Measurements from ENCODE around the gene POLH. TPM values are rescaled to one million over a fixed set of nuclear protein-coding genes. Genes with fewer than 3 reads are reported as not detected.
A peak's percentile ranks its signal among the peaks of the same experiment; 100 is the strongest.
"Not testable (repeated sequence)": the region's sequence is repeated elsewhere in the genome, so short reads cannot be mapped to it uniquely, and the experiment has no call there.

POLH gene
- total RNA-seq, 4 donors from 2014 or later = 7.1 to 12.6 (median 10.2) TPM

DNA sequence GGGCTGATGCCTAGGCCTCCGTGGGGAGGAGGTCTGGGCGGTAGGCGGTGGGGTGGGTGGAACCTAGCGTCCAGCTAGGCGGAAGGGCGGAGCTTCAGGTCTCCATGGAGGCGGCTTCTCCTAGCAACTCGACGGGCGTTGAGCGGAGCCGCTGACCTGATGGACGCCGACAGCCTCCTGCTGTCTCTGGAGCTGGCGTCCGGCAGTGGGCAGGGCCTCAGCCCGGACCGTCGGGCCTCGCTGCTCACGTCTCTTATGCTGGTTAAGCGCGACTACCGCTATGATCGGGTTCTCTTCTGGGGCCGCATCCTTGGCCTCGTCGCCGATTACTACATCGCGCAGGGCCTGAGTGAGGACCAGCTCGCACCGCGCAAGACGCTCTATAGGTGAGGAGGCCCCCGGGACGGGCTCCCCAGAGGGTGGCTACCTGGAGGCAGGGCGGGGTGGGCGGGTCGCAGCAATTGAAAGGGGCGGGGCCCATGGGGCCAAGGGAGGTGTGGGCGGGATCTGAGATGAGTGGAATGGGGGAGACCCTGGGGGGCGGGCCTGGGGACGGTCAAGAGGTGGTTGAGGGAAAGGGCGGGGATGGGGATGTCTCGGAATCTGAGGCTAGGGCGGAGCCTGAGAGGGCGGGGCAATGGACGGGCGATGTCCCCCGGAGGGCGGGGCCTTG, 69.1 kb downstream of the POLH start, which contains the start of gene RSPH9:
RSPH9 (plus strand) TSS at position 97 of the 673 bp plus-strand sequence; CDS start at position 160, 63 bp downstream.
- Histone ChIP-seq H3K4me3 (peak within 1 kb of the TSS; percentile 29 to 55 (median 53)), H3K9me3 (no peaks in the 10 kb centered on the region), H3K27ac (peak within 1 kb of the TSS in 3 of 4 donors; percentile 9 to 59 (median 52))

GRCh38 chr6:43645613-43645964, 69.6 kb downstream of the POLH start:
- Histone ChIP-seq H3K27ac (peak overlapping the region in 2 of 4 donors; percentile 52 to 59), H3K36me3 (peaks cover 0 to 19% (median 0%) of the 10 kb centered on the region in 3 donors), H3K27me3 (no peaks in the 10 kb centered on the region), H3K4me3 (peak overlapping the region; percentile 29 to 55 (median 53)), H3K9me3 (no peaks in the 10 kb centered on the region), H3K4me1 (peaks cover 0 to 8% (median 1%) of the 10 kb centered on the region in 4 donors)
- no peak for DNase-seq
- TF ChIP-seq, protein P1, sequence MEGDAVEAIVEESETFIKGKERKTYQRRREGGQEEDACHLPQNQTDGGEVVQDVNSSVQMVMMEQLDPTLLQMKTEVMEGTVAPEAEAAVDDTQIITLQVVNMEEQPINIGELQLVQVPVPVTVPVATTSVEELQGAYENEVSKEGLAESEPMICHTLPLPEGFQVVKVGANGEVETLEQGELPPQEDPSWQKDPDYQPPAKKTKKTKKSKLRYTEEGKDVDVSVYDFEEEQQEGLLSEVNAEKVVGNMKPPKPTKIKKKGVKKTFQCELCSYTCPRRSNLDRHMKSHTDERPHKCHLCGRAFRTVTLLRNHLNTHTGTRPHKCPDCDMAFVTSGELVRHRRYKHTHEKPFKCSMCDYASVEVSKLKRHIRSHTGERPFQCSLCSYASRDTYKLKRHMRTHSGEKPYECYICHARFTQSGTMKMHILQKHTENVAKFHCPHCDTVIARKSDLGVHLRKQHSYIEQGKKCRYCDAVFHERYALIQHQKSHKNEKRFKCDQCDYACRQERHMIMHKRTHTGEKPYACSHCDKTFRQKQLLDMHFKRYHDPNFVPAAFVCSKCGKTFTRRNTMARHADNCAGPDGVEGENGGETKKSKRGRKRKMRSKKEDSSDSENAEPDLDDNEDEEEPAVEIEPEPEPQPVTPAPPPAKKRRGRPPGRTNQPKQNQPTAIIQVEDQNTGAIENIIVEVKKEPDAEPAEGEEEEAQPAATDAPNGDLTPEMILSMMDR (IDR thresholded peaks at IDR 0.05) = no peak
- TF ChIP-seq POLR2A (IDR thresholded peaks at IDR 0.05) = no peak

More for the DNA sequence above, 69.1 kb downstream of the POLH start, which contains the start of gene RSPH9:
- H3K36me3 ChIP-seq = peaks cover 0 to 24% (median 0%) of the 10 kb centered on the region in 3 donors
- peak; percentile 73 to 88 (median 75) for DNase-seq
- no peak for TF ChIP-seq POLR2A (IDR thresholded peaks at IDR 0.05)
- TF ChIP-seq, protein P1 (IDR thresholded peaks at IDR 0.05) = no peak
- peaks cover 0 to 8% (median 1%) of the 10 kb centered on the region in 4 donors for H3K4me1 ChIP-seq
- H3K27me3 ChIP-seq = no peaks in the 10 kb centered on the region

GRCh38 chr6:43647613-43648012, 71.6 kb downstream of the POLH start:
- Histone ChIP-seq H3K4me1 (peaks cover 0 to 8% (median 1%) of the 10 kb centered on the region in 4 donors), H3K9me3 (no peaks in the 10 kb centered on the region), H3K4me3 (no peak overlapping the region), H3K27me3 (no peaks in the 10 kb centered on the region), H3K36me3 (peaks cover 0 to under 1% (median 0%) of the 10 kb centered on the region in 3 donors), H3K27ac (no peak overlapping the region)
- no peak for TF ChIP-seq POLR2A (IDR thresholded peaks at IDR 0.05)
- TF ChIP-seq, protein P1 (IDR thresholded peaks at IDR 0.05) = no peak
- no peak for DNase-seq

- Histone ChIP-seq H3K4me3 (no peak overlapping the region), H3K36me3 (no peaks in the 10 kb centered on the region), H3K4me1 (peaks cover 0 to 8% (median 1%) of the 10 kb centered on the region in 4 donors), H3K27me3 (no peaks in the 10 kb centered on the region), H3K9me3 (no peaks in the 10 kb centered on the region), H3K27ac (no peak overlapping the region)
- DNase-seq = no peak
- no peak for TF ChIP-seq POLR2A (IDR thresholded peaks at IDR 0.05)
- TF ChIP-seq, protein P1 (IDR thresholded peaks at IDR 0.05) = no peak
Observed at GRCh38 chr6:43648248-43648647, 72.3 kb downstream of the POLH start.

GRCh38 chr6:43652822-43653221, 76.8 kb downstream of the POLH start:
- H3K36me3 ChIP-seq, H3K27me3 ChIP-seq, H3K4me1 ChIP-seq, H3K27ac ChIP-seq, DNase-seq, H3K4me3 ChIP-seq, H3K9me3 ChIP-seq: not testable (repeated sequence)

GRCh38 chr6:43657221-43657802, 81.3 kb downstream of the POLH start:
- DNase-seq = no peak
- H3K27ac ChIP-seq = no peak overlapping the region
- no peaks in the 10 kb centered on the region for H3K27me3 ChIP-seq
- H3K4me3 ChIP-seq = no peak overlapping the region
- TF ChIP-seq POLR2A (IDR thresholded peaks at IDR 0.05) = no peak
- TF ChIP-seq, protein P1 (IDR thresholded peaks at IDR 0.05) = no peak
- no peaks in the 10 kb centered on the region for H3K9me3 ChIP-seq
- H3K4me1 ChIP-seq = no peaks in the 10 kb centered on the region
- H3K36me3 ChIP-seq = no peaks in the 10 kb centered on the region
